HG02623 (cell line): Measurements from ENCODE around the gene DPYSL5.

ENCODE experiments used
- ATAC-seq: cut with Tn5 transposase; IDR thresholded peaks from one replicate; pipeline ENCODE4 v1.9.1; 2021; ENCODE audit warnings: moderate library complexity; ENCODE audit not compliant: unreplicated experiment

DPYSL5 gene

DNA sequence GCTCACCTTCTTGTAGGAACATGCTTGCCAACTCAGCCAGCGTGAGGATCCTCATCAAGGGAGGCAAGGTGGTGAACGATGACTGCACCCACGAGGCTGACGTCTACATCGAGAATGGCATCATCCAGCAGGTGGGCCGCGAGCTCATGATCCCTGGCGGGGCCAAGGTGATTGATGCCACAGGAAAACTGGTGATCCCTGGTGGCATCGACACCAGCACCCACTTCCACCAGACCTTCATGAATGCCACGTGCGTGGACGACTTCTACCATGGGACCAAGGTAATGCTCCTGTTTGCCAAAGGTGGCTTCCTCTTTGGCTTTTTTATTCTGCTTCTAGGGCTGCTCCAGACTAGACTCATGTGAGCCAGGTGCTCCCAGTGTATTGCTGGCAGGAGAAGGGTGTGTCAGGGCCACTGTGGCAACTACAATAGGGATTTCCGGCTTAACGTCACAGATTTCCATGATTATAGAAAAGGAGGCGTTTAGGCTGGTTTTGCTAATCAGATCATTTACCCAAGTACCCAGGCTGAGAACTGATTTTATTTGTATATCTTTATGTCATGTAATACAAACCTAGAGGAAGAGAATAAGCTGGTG is 50.6 kb downstream of the DPYSL5 start:
- no peak for ATAC-seq

DNA sequence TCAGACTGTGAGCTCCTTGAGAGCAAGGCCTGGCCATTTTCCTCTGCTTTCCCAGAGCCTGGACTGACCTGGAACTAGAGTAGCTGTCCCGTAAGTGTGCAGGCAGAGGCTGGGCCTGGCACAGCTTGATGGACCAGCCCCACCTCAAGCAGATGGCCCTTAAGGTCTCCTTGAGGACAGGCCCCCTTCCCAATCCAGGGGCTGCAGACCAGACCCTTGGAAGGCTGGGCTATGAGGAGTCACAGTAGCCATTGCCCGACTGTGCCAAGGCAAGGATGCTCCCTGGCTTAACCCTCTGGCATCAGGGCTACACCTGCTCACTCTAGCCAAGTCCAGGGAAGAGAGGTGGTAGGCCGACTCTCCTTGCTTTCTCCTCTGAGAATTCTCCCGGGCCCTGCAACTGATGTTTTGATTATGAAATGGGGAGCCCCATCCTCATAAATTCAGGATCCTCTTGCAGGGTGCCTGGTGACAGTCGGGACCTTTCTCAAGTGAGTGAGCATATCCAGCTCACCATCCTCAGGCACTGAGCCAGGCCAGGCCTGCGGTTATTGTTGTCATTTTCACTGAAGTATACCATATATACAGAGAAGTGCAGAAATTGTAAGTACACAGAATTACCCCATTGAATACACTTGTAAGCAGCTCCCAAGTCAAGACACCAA is 51.7 kb downstream of the DPYSL5 start:
- ATAC-seq, result no peak

DNA sequence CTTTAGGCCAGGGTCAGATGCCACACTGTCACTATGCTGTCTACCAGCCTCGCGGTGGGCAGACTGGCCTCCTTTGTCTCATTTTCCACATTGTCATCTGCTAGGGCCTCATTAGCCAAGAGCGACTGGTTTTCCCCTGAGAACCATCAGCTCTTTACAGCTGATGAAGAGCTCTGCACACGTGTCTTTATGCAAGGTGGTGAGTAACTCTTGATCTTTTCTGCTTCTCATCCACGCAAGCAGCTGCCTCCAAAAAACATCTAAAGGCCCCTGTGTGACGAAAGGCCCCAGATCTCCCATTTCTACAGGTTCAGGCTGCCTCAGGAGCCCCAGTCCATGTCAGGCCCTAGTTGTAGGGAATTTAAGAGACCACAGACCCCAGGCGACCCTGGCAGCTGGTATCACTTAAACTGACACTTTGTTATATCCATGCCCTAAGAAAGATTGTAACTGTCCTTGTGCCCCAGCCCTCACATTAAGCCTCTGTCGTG is 52.9 kb downstream of the DPYSL5 start:
- ATAC-seq, result no peak

DNA sequence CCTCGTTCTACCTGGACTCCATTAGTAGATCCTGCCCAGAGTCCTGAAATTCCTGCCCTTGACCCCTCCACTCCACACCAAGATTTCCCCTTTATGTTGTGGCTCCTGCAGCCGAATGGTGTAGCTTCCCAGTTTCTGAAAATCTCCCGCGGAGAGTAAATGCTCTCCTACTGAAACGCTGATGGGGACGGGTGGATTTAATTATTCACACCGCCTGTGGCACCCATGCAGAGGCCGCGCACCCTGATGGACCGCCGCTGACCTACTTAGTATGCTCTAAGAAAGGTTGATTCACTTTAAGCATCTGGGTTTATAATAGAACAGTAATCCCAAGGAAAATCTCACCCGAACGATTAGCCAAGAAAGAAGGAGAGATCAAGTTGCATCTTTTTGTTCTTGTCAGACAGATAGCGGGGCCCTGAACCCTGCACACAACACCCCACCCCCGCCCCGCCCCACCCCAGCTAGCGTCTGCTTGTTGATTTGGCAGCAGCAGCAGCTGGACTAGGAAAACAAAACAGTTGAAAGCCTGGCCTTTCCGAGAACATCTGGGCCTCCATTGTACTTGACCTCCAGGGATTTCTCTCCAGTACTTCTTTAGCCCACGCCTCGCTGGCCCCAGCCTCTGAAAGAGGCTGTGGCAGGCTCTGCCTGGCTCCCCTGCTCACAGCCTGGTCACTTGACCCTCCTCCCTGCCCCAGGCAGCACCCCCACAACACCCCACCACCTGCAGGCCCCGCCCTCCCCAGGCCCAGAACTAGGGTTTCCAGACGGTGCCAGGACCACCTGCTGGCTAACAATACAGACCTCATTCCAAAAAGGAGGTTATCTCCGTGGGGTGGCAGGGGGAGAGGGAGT is 53.6 kb downstream of the DPYSL5 start:
- no peak for ATAC-seq

GRCh38 chr2:26903676-26904075 is 55.7 kb downstream of the DPYSL5 start:
- ATAC-seq, result no peak

- ATAC-seq, result no peak
Observed at GRCh38 chr2:26904839-26905238, 56.9 kb downstream of the DPYSL5 start.

DNA sequence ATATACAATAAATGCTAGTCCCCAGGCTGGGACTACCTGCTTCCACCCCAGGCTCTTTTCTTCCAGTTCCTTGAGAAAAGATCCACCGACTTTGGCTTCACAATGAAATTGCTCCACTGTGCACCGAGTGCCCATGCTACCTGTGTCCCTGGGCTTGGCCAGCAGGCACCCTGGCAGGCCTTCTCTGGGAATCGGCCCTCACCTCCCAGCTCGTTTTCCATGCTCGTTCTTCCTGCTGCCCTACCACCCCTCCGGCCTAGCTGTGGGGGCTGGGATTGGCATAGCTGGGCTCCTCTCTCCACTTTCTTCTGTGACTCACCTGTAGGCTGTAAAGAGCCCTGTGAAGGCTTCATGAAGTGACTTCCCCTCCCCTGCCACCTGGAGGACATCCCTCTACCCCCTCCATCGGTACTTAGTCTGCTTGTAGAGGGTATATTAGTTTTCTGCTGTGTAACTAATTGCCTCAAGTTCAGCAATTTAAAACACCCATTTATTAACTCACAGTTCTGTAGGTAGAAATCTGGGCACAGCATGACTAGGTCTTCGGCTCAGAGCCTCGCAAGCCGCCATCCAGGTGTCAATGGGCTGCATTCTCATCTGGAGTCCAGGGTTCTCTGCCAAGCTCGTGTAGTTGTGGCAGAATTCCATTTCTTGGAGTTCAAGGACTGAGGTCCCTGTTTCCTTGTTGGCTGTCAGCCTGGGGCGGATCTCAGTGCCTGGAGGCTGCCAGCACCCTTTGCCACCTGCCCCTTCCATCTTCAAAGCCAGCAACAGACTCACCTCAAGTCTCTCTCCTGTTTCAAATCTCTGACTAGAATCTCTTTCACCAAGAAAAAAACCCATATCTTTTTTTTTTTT is 57.6 kb downstream of the DPYSL5 start:
- no peak for ATAC-seq

DNA sequence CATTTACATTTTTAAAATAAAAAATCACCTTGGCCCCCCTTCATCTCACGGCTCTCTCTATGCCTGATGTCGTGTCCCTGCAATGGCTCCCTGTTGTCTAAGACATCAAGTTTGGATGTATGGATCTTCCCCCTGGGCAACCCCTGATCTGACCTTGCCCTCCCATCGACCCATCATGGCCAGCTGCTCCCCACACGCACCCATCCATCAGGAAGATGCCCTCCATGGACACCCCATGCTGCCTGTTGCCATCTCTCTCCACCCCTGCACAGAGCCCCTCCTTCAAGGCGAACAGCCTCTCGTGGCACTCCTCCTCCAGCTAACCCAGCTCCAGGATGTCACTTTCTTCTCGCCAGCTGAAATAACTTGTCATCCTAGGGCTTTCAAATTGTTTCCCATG is 59.5 kb downstream of the DPYSL5 start:
- no peak for ATAC-seq

DNA sequence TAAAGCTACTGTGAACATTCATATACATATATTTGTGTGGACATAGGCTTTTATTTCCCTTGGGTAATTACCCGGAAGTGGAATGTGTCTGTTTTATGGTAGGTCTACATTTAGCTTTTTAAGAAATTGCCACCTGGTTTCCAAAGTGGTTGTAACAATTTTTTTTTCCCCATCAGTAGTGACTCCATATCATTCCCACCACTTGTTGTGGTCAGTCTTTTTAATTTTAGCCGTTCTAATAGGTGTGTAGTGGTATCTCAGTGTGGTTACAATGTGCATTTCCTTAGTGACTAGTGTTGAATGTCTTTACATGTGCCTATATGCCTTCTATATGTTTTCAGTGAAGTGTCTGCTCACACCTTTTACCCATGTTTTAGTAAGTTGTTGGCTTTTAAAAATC is 62.2 kb downstream of the DPYSL5 start:
- no peak for ATAC-seq

DNA sequence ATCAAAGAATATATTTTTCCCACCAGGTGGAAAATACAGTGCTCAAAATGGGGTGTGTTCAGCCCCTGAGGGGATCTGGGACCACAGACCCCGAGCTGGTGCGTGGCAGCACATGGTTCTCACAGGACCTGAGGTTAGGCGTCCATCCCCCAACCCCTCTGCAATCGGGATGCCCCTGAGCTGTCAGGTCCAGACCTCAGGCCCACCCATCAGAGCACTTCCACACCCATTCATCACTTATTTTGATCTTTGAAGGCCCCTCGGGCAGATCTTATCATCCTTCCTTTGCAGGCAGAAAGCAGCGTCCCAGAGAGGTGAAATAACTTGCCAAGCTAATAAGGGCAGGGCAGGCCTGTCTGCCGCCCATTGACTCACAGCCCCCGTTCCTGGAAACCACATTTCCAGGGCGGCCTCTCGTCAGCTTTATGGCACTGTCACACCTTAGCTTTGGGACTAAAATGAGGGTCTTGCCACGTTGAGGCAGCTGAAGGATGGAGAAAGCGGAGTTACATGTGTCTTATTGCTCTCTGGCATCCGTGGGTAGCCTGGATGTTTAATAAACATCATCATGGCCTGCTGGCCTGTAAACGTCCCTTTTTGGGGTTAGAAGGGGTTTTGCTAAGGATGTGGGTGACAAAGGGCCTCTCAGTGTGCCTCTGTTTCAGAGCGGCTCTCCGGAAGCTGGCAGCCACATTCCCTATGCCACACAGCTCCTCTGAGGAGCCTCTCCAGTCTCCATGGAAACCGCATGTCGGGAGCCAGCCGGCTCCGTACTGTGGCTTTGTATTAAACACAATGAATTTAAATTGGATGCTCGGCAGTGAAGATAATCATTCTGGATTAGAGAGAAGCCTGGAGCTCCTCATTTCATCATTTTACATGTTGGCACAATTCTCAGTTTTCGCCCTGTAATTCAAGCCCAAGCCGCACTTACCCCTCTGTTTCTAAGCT is 64.3 kb downstream of the DPYSL5 start:
- no peak for ATAC-seq

DNA sequence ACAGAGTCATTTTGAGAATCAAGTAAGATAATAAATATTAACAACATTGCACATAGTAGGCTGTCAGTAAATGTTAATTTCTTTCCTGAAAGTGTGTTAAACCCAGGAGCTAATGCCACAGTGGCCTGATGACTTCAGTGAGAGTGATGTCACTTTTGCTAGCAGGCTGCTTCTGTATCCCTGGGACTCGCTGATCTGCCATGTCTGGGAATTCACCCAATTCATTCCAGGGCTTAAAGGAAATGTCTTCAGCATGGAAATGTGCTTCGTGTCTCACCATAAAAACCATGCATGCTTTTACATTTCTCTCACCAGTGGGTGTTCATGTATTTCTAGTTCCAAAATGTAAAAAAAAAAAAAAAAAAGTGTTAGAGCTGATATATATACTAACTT is 65.7 kb downstream of the DPYSL5 start:
- ATAC-seq, result no peak

GRCh38 chr2:26913999-26914658 is 66.2 kb downstream of the DPYSL5 start:
- ATAC-seq, result no peak

GRCh38 chr2:26914659-26915310 is 66.9 kb downstream of the DPYSL5 start:
- no peak for ATAC-seq

GRCh38 chr2:26915316-26915715 is 67.4 kb downstream of the DPYSL5 start:
- ATAC-seq, result no peak

DNA sequence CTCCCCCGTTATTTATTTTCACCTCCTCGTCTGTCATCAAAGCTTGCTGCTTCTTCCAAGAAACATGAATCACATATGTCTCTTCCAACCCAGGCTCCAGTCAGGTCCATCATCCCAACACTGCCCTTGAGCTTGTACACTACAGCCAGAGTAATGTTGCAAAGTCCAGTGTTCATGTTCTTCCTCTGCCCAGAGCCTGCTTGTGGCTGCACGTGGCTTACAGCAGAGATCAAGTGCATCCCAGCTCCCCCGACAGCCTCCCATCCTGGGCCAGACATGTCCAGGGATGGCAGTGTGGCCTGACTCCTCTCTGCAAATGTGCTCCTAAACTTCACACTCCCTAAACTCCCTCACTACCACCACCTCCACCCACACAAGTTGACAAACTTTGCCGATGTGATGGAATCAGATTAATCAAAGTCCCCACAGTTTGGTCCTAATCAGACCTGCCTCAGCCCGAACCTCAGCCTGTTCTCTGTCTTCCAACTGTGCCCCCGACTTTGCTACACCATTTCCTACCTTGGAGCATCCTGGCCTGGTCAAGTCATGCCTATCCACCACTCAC is 68.3 kb downstream of the DPYSL5 start:
- no peak for ATAC-seq

DNA sequence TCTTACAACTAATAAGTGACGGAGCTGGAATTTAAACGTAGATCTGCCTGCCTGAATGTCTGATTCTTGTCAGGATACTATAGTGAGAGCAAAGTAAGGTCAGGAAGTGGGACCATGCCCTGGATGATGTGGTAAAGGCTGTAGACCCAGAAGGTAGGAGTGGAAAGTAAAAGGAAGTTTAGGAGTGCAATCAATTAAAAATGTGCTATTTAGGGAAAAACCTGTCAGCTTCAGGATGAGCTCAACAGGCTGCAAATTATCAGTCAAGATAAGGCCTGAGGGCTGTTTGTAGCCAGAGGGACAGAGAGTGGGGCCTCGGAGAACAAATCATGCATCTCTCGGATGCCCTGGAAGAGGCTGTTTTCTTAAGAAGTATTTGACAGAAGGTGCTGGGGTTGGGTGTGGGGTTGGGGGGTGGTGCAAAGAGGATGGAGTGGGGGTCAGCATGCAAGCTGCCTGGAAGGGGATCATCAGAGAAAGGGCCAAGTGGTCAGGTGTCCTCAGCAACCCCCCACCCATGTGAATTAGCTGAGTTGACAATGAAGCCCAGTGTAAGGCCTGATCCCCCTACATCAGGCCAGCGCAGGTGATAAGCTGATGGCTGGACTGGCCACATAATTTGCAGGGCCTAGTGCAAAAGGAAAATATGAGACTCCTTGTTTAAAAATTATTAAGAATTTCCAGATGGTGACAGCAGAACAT is 69.4 kb downstream of the DPYSL5 start:
- no peak for ATAC-seq

DNA sequence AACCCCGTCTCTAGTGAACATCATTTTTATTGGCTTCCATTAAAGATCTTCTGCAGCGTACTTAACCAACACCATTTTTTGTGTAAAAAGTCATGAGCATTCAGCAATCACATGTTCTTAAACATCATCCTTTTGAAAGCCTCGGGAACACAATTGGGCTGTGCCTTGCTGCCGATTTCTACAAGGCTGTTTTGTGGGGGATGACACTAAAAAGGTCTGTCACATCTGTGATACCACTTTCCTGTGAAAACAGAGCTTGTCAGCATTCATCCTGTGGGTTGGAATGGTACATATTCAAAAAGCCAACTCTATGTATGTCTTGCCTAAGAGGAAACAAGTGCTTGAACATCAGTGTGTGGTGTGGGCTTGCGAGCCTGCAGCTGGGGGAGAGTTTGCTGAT is 73.4 kb downstream of the DPYSL5 start:
- no peak for ATAC-seq
